D341Med (cell line): ENCODE measurements around the gene MAOA.
"Not testable (repeated sequence)": the region's sequence is repeated elsewhere in the genome, so short reads cannot be mapped to it uniquely, and the experiment has no call there.

ENCODE experiments used
- DNase-seq: peaks from one replicate; pipeline ENCODE4 v3.0.0; 2012; ENCODE audit warnings: low spot score

The MAOA gene

DNA sequence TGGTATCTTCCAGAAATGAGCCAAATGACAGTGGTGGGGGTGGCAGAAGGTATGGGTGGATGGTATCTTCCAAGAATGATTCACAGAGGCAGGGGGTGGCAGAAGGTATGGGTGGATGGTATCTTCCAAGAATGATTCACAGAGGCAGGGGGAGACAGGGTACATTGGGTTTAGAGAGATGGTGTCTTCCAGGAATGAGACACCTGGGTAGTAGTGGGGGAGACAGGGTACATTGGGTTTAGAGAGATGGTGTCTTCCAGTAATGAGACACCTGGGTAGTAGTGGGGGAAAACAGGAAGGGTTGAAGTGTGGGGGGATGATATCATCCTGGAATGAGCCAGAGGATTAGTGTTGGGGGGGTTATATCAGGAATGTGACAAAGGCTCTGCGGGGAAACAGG, 62.0 kb downstream of the MAOA start:
- DNase-seq: no peak

DNA sequence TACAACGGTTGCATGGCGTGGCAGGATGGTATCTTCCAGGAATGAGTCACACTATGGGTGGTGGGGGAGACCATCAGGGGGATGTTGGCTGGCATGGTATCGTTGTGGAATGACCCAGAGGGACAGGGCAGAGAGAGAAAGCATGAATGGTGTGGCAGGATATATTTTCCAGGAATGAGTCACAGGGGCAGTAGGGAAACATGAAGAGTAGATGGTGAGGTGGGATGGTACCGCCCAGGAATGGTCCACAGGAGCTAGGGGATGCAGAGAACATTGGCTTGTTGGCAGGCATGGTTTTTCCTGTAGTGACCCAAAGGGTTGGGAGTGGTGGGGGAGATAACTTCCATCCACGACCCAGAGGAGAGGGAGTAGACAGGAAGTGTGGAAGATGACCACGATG, 62.4 kb downstream of the MAOA start:
- no peak for DNase-seq

DNA sequence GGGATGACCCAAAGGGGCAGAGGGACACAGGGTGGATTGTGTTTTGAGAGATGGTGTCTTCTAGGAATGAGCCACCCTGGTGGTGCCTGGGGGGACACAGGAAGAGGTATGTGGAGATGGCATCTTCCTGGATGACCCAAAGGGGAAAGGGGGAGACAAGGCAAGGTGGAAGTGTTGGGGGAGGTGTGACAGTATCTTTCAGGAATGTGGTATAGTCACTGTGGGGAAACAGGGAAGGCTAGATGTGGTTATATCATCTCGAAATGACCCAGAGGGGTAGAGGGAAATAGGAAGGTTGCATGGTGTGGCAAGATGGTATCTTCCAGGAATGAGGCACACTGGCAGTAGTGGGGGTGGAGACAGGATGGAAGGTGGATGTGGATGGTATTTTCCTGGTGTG, 62.9 kb downstream of the MAOA start:
- DNase-seq: no peak

DNA sequence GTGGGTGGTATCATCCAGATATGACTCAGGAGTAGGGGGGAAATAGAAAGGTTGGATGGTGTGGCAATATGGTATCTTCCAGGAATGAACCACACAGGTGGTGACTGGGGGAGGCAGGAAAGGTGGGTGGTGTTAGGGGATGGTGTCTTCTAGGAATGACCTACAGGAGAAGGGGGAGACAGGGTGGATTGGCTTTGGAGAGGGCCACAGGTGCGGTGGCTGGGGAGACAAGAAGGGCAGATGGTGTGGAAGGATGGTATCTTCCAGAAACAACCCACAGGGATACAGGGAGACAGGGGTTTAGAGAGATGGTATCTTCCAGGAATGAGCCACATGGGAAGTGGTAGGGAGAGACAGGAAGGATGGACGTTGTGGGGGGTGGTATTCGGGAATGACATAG, 64.0 kb downstream of the MAOA start:
- DNase-seq: no peak

DNA sequence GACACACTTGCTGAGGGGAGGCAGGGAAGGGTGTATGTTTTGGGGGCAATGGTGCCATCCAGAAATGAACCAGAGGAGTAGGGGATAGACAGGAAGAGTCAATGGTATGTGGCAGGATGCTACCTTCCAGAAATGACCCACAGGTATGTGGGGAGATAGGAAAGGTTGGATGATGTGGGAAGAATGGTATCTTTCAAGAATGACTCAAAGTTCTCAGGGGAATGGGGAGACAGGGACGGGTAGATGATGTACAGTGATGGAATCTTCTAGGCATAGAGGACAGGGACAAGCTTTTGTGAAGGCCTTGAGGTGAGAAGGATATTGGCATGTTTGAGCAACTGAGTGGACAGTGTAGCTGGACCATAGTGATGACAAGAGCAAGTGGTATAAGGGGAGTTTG, 64.9 kb downstream of the MAOA start:
- DNase-seq: no peak

DNA sequence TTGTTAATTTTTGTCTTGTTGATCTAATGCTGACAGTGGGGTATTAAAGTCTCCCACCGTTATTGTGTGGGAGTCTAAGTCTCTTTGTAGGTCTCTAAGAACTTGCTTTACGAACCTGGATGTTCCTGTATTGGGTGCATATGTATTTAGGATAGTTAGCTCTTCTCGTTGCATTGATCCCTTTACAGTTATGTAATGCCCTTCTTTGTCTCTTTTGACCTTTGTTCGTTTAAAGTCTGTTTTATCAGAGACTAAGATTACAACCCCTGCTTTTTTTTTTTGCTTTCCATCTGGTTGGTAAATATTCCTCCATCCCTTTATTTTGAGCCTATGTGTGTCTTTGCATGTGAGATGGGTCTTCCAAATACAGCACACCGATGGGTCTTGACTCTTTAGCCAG, 69.1 kb downstream of the MAOA start:
- not testable (repeated sequence) for DNase-seq

DNA sequence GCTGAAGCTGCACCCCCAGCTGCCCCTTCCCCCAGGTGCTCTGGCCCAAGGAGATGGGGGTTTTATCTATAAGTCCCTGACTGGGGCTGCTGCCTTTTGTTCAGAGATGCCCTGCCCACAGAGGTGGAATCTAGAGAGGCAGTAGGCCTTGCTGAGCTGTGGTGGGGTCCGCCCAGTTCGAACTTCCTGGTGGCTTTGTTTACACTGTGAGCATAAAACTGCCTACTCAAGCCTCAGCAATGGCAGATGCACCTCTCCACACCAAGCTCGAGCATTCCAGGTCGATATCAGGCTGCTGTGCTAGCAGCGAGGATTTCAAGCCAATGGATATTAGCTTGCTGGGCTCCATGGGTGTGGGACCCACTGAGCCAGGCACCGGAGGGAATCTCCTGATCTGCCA, 71.2 kb downstream of the MAOA start:
- DNase-seq: not testable (repeated sequence)

DNA sequence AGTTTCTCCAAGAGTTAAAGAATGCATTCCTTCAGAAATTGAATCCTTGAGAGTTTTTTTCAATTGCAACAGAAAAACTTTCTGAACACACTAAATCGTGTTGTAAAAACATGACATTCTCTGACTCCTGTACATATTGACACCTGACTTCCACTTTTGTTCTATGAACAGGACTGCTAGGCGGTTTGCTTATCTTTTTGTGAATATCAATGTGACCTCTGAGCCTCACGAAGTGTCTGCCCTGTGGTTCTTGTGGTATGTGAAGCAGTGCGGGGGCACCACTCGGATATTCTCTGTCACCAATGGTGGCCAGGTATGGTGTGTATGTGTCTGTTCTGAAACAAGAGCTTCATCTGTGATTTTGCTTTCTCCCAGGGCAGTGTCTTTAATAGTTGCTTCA, 71.9 kb downstream of the MAOA start:
- DNase-seq: no peak

DNA sequence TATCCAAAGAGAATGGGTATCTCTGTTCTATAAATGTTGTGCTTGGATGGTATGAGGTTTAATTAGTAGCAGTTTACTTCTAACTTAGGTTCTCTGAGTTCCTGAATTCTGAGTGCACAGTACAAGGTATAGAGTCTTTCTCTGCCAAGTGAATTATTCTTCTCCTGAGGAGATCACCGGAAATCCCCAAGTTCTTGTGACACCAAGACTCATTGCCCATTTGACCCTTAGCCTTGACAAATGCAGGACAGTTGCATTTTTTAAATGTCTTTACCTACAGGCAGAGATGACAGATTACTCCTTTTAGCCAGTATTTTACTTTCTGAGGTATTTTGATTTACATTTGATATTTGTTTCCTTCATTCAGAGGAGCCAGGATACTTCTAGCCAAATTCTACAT, 72.9 kb downstream of the MAOA start:
- no peak for DNase-seq

DNA sequence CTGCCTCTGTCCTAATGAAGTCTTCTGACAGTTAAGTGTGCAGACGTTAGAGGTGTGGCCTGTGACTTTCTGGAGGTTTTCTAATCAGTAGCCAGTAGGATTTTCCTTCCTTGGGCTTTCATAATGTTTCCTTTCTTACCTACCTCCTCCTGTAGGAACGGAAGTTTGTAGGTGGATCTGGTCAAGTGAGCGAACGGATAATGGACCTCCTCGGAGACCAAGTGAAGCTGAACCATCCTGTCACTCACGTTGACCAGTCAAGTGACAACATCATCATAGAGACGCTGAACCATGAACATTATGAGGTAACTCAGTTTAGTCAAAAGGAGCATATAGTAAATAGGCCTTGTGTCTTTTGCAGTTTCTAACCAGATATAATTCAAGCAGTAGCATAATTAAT, 75.0 kb downstream of the MAOA start:
- DNase-seq: no peak

DNA sequence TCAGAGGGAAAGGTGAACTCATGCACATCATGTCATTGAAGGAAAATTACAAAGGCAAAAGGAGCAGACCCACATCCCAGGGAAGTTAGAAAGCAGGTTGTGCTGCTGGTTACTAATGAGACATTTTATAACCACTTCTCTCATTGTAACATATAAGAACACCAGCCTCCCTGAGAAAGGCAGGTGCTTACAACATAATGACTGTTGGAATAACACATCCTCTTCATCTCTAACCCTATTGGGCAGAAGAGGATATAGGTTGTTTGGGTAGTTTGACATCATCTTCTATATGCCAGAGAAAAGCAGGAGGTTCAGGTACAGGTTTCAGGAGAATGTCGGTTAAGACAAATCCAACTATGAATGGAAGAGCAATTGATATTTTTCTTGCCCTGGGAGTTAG, 77.6 kb downstream of the MAOA start:
- no peak for DNase-seq

DNA sequence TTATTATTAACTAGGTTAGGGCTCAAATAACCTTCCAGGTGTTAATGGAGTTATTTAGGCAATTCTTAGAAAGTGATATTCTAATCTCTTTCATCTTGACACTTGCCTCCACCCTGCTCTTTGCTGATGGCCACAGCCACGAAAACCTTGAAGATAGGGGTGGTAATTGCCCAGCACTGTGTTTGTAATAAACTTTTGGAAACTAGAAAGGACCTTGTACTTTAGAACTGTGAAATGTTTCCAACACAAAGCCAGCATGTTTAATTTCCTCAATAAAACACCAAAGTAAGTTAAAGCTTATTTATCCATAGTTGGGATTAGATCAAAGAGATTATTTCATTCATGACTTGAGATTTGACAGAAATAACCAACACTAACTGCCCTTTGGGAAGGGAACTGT, 78.3 kb downstream of the MAOA start:
- DNase-seq: no peak

DNA sequence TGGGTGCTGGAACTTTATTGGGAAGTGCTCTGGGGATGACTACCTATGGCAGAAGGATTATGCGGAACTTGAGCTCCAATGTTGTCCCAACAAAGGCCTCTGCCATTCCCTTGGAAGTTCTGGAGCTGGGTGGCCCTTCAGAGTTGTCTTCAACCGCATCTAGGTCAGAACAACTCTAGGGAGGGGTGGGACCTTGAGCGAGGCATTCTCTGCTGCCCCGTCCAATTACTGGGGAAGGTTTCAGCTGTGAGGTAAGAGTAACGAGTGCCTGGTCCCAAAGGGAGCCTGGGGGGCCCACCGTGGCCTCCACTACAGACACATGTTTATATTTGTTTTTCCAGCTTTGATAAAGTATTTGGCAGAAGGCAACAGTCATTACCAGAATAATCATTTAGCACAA, 79.4 kb downstream of the MAOA start:
- DNase-seq: no peak

DNA sequence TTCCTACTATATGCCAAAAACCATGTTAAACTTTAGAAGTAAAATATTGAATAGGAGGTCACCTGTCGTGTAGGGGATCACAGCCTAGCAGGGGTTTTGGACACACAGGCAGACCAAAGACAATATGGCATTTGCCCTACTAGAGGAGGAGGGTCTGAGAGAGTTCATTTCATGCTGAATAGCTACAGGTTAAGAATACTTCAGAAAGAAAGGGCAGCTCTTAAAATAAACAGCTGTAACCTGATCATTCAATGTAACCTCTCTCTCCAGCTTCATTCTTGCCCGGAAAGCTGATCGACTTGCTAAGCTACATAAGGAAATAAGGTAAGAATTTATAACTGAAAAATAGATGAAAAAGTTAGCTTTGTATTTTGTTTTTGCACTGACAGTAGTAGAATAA, 79.9 kb downstream of the MAOA start:
- DNase-seq: no peak

DNA sequence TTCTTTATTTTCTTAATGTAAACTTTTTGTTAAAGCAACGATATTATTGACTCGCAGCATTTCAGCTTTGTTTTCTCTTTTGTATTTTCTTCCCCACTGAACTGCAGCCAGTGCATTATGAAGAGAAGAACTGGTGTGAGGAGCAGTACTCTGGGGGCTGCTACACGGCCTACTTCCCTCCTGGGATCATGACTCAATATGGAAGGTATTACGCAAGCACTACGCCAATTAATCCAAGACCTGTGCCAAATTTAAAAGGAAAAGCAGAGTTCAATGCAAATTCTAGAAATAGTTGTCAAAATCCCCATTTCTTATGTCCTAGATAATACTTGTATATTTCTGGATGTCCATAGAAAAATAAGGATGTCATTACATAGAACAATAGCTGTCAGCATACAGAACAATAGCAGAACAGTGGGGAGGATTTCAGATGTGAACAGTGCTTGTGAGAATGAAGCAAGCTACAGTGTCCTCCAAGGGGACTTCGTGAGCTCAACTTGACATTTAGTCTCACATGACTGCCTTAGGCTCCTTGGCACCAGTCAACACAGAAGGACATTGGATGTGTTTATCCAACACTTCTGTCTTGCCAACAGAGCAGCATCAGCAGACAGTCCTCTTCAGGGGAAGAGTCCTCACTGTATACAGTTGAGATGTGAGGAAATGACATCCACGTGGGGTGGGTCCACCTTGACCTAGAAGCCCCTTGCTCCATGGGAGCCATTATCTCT, 85.9 kb downstream of the MAOA start:
- no peak for DNase-seq

DNA sequence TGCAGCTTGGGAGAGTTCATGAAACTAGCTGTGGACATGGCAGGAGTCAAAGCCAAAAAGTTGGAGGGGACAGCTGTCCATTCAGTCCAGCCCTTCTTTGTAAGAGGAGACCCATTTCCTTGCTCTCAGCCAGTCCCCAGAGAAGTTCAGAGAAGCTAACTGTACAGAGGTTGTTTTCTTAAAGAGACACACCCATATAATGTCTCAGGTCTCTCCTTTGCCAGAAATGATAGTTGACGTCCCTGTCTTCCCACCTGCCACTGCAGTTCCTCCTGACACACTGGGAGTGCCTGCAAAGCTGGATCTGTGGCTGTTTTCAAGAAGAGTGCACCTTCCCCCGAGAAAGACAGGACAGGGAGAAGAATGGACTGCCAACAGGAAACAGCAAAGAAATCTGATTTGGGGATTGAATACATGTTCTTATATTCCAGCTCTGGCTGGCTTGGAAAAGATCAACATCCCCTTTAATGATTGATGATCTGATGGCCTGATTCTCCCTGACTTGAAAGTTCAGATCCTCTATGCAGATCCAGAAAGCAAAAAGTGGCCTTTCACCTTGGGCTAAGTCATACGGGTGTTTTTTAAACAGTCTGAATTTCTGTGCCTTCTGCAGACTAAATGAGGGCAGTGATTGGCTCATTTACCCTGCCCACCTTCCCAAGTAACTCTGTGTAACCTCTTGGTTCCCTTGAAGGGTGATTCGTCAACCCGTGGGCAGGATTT, 87.2 kb downstream of the MAOA start:
- DNase-seq: no peak

DNA sequence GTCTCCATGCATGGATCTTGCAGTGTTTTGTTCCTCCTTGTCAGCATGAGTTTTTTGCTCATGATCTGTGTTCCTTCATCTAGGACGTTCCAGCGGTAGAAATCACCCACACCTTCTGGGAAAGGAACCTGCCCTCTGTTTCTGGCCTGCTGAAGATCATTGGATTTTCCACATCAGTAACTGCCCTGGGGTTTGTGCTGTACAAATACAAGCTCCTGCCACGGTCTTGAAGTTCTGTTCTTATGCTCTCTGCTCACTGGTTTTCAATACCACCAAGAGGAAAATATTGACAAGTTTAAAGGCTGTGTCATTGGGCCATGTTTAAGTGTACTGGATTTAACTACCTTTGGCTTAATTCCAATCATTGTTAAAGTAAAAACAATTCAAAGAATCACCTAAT, 88.2 kb downstream of the MAOA start:
- no peak for DNase-seq

DNA sequence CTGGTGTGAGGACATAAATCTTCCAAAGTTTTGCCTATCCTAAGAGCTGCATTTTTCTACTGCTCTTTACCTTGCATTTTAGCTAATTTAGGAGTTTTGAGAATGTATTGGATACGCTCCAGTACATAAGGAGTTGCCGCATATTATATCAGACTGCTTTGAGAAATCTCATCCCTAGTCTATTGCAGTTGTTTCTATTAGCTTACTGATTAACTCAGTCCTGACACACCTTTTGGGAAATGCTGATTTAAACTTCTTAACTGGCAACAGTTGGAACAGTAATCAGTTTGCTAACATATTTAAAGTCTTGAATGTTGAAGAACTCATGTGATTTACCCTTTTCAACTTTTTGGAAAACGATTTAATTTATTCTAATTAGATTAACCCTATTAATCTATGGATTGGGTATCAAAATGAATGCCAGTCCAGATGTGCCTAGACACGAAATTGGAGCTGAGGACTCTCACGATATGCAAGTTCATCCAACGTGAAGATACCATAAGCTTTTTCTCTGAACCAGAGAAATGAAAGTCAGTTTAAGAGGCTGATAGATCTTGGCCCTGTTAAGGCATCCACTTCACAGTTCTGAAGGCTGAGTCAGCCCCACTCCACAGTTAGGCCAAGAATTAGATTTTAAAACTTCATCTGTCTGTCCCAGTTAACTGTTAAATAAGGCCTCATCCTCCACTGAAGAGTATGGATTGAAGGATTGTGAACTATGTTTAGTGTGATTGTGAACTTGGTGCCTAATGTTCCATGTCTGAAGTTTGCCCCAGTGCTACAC, 90.0 kb downstream of the MAOA start:
- DNase-seq: no peak

DNA sequence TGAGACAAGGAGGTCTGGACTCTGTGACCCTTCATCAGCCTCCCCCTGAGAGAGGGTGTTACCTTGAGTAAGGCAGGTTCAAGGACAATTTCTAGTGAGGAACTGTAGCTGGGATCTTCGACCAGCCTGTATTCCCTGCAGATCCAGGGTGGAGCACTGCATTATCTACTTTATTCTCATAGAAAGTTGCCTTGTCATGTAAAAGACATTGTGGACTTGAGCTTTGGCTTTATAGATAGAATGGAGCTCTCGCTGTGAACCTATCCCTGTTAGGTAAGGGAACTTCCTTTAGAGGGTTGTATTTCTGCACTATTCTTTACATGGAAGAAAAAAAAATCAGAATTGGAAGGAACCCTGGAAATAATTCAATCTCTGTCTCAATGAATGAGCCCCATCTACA, 91.4 kb downstream of the MAOA start:
- no peak for DNase-seq

DNA sequence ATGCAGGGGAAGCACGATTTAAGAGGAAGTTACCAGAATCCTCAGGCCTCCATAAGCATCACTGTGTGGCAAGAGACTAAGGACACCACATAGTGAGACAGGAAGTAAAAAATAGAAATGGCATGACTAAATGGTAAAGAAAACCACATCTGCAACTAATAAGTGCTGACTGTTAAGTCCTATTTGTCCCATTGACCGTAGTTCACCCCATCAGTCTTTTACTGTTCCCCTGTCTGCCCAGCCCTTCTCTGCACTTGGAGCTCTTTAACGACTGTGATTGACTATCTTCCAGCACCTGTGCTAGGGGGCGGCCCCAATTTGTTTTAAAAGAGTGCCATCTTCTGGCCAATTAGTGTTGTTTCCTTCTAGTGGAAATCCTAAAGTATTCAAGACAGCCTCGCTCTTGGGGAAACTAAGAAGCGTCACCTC, 94.2 kb downstream of the MAOA start:
- DNase-seq: peak; percentile 66

DNA sequence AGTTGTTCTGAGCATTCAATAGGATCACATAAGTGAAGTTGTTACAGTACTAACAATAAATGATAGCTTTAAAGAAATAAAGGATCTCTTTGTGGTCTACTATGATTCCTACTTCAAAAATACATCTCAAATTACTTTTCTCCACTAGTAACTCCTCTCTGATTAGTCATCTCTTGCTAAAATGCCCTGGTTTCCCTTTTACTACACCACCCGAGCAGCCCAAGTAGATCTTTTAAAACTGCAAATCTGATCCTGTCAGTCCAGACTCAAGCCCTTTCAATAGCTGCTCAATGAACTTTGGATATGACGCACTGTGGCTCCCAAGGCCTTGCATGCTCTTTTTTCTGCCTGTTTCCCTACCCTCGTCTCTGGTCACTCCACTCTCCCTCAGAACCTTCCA, 97.5 kb downstream of the MAOA start:
- no peak for DNase-seq

DNA sequence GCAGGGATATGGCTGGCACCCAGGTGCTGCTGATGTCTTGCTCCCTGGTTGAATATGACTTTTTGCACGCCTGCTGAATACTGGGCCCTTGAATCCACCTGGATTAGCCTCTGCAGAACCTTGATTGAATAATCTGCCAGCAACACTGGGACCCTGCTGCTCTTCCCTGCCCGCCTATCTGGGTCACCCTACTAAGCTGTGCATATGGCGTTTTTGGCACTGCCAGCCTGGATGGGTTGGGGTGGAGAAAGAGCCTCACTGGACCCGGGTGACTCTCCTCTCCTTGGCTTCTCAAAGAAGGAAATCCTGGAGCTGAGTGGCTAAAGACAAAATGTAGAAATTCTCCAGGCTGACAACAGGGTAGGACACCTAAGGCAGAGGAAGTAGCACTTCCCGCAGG, 100.0 kb downstream of the MAOA start:
- no peak for DNase-seq

DNA sequence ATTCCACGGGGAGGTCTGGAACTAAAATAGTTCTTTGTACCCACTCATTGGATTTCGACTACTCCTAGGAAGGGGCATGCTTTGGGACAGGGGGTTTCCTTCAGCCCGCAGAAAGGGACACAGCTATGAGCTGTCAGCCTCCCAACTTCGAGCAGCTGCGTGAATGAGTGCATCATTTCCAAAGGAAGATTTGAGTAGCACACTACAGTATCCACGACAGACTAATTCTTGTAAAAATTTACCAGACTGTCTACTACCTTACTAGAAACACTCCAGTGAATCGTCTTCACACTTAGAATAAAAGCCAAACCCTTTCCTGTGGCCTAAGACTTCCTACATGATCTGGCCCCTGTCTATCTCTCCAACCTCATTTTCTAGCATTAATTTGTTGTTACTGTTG, 101.9 kb downstream of the MAOA start:
- DNase-seq: no peak
